HG03521 (cell line): Measurements from ENCODE around the gene CCDC90B.
A peak's percentile ranks its signal among the peaks of the same experiment; 100 is the strongest.
"Not testable (repeated sequence)": the region's sequence is repeated elsewhere in the genome, so short reads cannot be mapped to it uniquely, and the experiment has no call there.

Source experiments
- ATAC-seq: cut with Tn5 transposase; IDR thresholded peaks from one replicate; pipeline ENCODE4 v1.9.1; 2021; ENCODE audit warnings: mild to moderate bottlenecking, moderate library complexity; ENCODE audit not compliant: unreplicated experiment

CCDC90B gene, protein sequence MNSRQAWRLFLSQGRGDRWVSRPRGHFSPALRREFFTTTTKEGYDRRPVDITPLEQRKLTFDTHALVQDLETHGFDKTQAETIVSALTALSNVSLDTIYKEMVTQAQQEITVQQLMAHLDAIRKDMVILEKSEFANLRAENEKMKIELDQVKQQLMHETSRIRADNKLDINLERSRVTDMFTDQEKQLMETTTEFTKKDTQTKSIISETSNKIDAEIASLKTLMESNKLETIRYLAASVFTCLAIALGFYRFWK

GRCh38 chr11:83285771-83286528, at the start of gene CCDC90B:
Gene CCDC90B (minus strand): TSS chr11:83286367. CDS start chr11:83285972, 395 bp downstream.
- ATAC-seq: peak; percentile 89

DNA sequence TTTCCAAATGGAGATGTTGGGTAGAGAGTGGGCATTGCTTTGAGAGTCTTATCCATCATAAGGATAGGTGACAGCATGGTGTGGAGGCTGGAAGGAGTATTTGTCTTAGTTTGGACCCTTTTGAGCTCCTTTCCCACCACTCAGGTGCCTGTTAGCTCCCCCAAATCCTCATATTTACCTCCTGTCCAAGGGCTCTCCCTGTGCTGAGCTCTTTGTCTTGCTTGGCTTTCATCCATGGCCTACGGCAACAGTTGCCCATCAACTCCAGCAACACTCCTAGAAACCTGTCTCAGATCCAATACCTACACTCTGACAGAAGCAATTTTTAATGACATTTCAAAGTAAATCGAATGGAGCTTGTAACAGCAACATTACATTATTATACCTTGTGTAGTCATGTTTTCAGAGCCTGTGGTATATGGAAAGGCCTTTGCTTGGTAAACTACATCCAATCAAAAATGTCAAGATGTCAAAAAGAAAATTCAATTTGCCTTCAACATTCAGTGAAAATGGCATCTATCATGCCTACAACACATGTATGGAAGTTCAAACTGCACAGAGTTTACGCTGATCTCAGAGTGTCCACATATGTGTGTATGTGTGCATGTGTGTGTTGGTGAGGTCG, 49.4 kb upstream of the CCDC90B start:
- ATAC-seq: no peak

GRCh38 chr11:83330303-83330702, 44.1 kb upstream of the CCDC90B start:
- no peak for ATAC-seq

DNA sequence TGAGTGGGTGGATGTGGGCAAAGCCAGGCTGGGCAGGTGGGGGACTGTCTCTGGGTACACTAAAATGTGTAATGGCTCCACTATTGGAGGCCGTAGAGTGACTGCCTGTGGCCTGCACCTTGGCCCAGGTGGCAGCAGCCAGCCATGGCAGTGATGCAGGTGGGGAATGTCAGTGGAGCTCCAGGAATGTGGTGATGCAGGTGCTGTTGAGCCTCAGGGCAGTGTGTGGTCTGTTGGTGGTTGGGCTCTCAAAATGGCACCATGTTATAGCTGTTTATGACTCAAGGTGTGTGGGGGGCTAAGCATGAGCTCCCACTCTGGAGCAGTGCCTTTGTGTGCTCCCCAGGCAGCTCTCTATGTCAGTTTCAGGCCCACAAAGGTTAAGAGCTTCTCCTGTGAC, 40.2 kb upstream of the CCDC90B start:
- ATAC-seq: no peak

GRCh38 chr11:83319346-83319745, 33.2 kb upstream of the CCDC90B start:
- ATAC-seq: no peak

- no peak for ATAC-seq
These were observed 32.8 kb upstream of the CCDC90B start for GRCh38 chr11:83318931-83319330.

GRCh38 chr11:83317757-83318690, 31.9 kb upstream of the CCDC90B start:
- no peak for ATAC-seq

DNA sequence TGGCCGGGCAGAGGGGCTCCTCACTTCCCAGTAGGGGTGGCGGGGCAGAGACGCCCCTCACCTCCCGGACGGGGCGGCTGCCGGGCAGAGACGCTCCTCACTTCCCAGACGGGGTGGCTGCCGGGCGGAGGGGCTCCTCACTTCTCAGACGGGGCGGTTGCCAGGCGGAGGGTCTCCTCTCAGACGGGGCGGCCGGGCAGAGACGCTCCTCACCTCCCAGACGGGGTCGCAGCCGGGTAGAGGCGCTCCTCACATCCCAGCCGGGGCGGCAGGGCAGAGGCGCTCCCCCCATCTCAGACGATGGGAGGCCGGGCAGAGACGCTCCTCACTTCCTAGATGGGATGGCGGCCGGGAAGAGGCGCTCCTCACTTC, 30.7 kb upstream of the CCDC90B start:
- ATAC-seq: not testable (repeated sequence)

- not testable (repeated sequence) for ATAC-seq
These were observed 30.2 kb upstream of the CCDC90B start for GRCh38 chr11:83316143-83316896.

GRCh38 chr11:83312430-83312829, 26.3 kb upstream of the CCDC90B start:
- ATAC-seq: no peak

DNA sequence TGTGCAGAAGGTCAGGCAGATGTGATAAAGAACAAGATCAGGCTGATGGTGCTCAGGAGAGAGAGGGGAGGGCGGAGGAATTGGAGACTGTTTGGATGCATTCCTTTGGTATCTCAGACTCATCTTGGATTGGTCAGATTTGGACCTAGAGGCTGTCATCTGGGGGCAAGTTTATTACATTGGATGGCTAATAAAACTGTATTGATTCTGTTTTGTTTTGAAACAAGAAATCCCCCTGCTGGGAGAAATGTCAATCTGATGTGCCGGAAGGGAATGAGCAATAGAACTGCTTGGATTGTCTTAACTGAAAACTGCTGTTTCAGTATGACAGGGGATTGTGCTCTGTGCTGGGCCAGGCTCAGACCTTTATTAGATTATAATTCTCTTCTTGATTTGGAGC, 25.5 kb upstream of the CCDC90B start:
- ATAC-seq: no peak

DNA sequence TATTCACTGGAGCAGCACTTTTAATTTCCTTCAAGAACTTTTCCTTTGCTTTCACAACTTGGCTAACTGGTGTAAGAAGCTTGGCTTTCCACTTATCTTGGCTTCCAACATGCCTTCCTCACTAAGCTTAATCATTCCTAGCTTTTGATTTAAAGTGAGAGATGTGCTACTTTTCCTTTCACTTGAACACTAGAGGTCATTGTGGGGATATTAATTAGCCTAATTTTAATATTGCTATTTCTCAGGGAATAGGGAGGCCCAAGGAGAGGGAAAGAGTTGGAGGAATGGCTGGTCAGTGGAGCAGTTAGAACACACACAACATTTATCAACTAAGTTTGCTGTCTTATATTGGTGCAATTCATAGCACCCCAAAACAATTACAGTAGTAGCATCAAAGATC, 24.6 kb upstream of the CCDC90B start:
- no peak for ATAC-seq

DNA sequence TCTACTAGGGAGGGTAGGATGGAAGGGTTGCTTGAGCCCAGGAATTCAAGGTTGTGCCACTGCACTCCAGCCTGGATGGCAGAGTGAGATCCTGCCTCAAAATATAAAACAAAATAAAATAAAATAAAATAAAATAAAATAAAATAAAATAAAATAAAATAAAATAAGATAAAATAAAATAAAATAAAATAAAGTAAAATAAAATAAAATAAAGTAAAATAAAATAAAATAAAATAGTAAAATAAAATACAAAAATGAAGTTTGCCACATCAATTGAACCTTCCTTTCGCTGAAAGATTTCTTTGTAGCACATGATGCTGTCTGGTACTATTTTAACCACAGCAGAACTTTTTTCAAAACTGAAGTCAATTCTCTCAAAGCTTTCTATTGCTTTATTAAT, 22.4 kb upstream of the CCDC90B start:
- ATAC-seq: not testable (repeated sequence)

DNA sequence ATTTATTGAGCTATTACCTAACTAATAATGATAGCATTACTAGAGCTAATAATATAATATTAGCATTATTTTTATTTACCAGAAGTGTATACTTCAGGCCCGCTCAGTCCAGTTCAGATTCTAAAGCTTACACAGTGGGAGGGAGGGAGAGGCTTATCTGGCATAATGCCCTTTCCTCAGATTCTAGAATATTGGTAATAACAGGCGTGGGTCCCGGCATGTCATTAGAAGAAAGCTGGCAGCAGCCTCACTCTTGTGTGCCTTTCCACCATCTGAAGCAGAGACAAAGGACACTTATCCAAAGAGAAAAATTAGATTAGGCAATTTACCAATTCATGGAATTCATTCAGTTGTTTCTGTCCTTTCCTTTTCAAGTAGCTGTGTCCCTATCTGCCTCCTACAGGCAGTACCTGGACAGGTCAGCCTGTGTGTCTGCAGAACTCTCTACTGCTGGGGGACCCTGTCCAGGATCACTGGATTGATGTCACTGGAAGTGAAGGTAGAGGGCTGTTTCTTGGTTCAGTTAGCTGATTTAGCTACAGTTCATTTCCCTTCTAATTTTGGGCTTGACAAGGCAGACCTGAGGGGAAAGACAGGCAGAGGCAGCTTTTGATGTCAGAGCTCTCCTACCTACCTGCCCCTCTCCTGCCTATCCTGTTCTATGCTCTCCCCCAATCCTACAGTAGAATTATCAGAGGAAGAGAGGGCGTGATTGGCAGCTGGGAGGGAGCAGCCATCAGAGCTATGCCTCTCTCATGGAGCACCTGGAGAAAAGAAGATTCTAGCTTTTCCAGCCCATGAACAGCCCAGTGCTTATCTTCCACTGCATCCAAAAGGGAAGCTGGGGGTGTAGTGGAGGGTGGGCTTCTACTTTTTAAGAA, 20.3 kb upstream of the CCDC90B start:
- no peak for ATAC-seq

- ATAC-seq: no peak
These were observed 17.1 kb upstream of the CCDC90B start for GRCh38 chr11:83303316-83303715.

- no peak for ATAC-seq
These were observed 16.0 kb upstream of the CCDC90B start for GRCh38 chr11:83302151-83302550.

- ATAC-seq: no peak
These were observed 13.5 kb upstream of the CCDC90B start for GRCh38 chr11:83299681-83300080.

GRCh38 chr11:83294208-83294607, 8.0 kb upstream of the CCDC90B start:
- ATAC-seq: no peak

DNA sequence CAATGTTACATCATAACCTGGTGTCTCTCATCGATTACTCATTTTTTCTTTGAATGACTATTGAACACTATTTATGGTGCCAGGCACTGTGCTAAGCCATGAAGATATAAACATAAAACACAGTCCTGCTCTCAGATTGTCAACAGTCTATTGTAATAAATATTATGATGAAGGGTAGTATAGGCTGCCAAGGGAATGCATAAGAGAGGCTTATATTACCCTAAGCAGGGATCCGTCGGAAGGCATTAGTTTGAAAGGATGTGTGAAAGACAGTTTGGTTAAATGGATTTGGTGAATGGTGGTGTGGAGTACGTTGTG, 7.2 kb upstream of the CCDC90B start:
- ATAC-seq: no peak
